HT1080 (cell line): ENCODE data around the gene PLA2G4C. TPM values are rescaled to one million over a fixed set of nuclear protein-coding genes. Genes with fewer than 3 reads are reported as not detected.

Experiments used
- total RNA-seq: library from RNA; depleted of rRNA; stranded (reverse); fragments of >200 nt; shearing (Covaris generic); gene quantifications from 2 replicates; pipeline ENCODE4 v1.2.3, GENCODE V29; 2014; rRNA removed

Gene PLA2G4C
- total RNA-seq, 1 experiment from 2014 or later: 1.6 TPM

Other genes with a start within 250 kb of the PLA2G4C start
- not detected in 2 replicates for gene SULT2A1, start 224.5 kb downstream of the PLA2G4C start, total RNA-seq
- not detected in 2 replicates for gene BSPH1, start 118.6 kb downstream of the PLA2G4C start, total RNA-seq
- not detected in 2 replicates for gene ELSPBP1, start 116.2 kb downstream of the PLA2G4C start, total RNA-seq
- not detected in 2 replicates for gene CABP5, start 66.7 kb downstream of the PLA2G4C start, total RNA-seq
- 86.5 and 139 TPM in 2 replicates for gene LIG1, start 59.5 kb upstream of the PLA2G4C start, total RNA-seq
- gene ZSWIM9, start 59.9 kb upstream of the PLA2G4C start, total RNA-seq: 1.7 and 1.8 TPM in 2 replicates
- gene CARD8, start 145.1 kb upstream of the PLA2G4C start, total RNA-seq: 17.1 and 19.0 TPM in 2 replicates
- gene ZNF114, start 159.3 kb upstream of the PLA2G4C start, total RNA-seq: 1.8 and 2.5 TPM in 2 replicates
- gene EMP3, start 214.7 kb upstream of the PLA2G4C start, total RNA-seq: 379 and 513 TPM in 2 replicates